SK-N-SH (cell line): ENCODE results near the gene TWNK. TPM values are rescaled to one million over a fixed set of nuclear protein-coding genes. Genes with fewer than 3 reads are reported as not detected.
A peak's percentile ranks its signal among the peaks of the same experiment; 100 is the strongest.

Source experiments
- CTCF ChIA-PET: fragments of 300-600, 350-600 bp; formaldehyde crosslinking; extraction: SDS; loops from one replicate; lab custom pipeline; 2021; lab: Yijun Ruan, JAX
- POLR2A ChIA-PET: fragments of 350-600 bp; sonication (Branson Sonifier 250); formaldehyde crosslinking; extraction: SDS; loops from one replicate; lab custom pipeline; 2020; ENCODE audit warnings: antibody characterized with exemption, inconsistent platforms; lab: Yijun Ruan, JAX
- DNase-seq: peaks from one replicate; pipeline ENCODE4 v3.0.0; 2012
- H2AFZ ChIP-seq: fragments of 200-600 bp; sonication (generic); 2 replicates; pipeline ENCODE4 v1.8.1; 2016; ENCODE audit warnings: antibody characterized with exemption, mild to moderate bottlenecking, low read depth
- H3F3A ChIP-seq: fragments of 200-600 bp; sonication (generic); replicated peaks from 2 replicates; pipeline ENCODE3; 2016; ENCODE audit warnings: antibody characterized with exemption, mild to moderate bottlenecking; ENCODE audit not compliant: insufficient read depth
- H3K27ac ChIP-seq, 2 experiments: fragments of 200-500 bp in 1 of 2; fragments of 200-600 bp in 1 of 2; sonication (Bioruptor generic) in 1 of 2; sonication (generic), shearing (Covaris generic) in 1 of 2; 2 replicates each; pipeline versions ENCODE4 v1.5.1 to v1.6.1; 2014 to 2016; ENCODE audit warnings: low read depth in 2 of 2, inconsistent platforms in 1 of 2, low read length in 1 of 2, mild to moderate bottlenecking in 1 of 2, mixed read lengths in 1 of 2
- H3K27me3 ChIP-seq: fragments of 200-600 bp; sonication (generic), shearing (Covaris generic); 2 replicates; pipeline ENCODE4 v1.6.1; 2016; ENCODE audit warnings: mixed run types; ENCODE audit not compliant: insufficient read depth
- H3K36me3 ChIP-seq, 2 experiments: fragments of 200-500 bp in 1 of 2; fragments of 200-600 bp in 1 of 2; sonication (Bioruptor generic) in 1 of 2; sonication (generic) in 1 of 2; replicated peaks in 1 of 2; 2 replicates each; pipeline versions ENCODE3 to v1.5.1; 2014 to 2016; ENCODE audit warnings: low read length in 1 of 2, mild to moderate bottlenecking in 1 of 2; ENCODE audit not compliant: insufficient read depth in 2 of 2, control insufficient read depth in 1 of 2
- H3K4me1 ChIP-seq, 2 experiments: fragments of 200-500 bp in 1 of 2; fragments of 200-600 bp in 1 of 2; sonication (Bioruptor generic) in 1 of 2; sonication (generic), shearing (Covaris generic) in 1 of 2; 2 replicates each; pipeline versions ENCODE4 v1.5.1 to v1.6.1; 2014 to 2016; ENCODE audit warnings: low read depth in 1 of 2, low read length in 1 of 2, mixed run types in 1 of 2; ENCODE audit not compliant: insufficient read depth in 2 of 2, control insufficient read depth in 1 of 2
- H3K4me2 ChIP-seq: fragments of 200-600 bp; sonication (generic), shearing (Covaris generic); 2 replicates; pipeline ENCODE4 v1.6.1; 2017; ENCODE audit warnings: mixed run types
- H3K4me3 ChIP-seq, 2 experiments: fragments of 200-500 bp in 1 of 2; fragments of 200-600 bp in 1 of 2; sonication (Bioruptor generic) in 1 of 2; sonication (generic), shearing (Covaris generic) in 1 of 2; 2 replicates each; pipeline versions ENCODE4 v1.5.1 to v1.8.1; 2014 to 2016; ENCODE audit warnings: low read depth in 2 of 2, inconsistent platforms in 1 of 2, low read length in 1 of 2, mild to moderate bottlenecking in 1 of 2, mixed read lengths in 1 of 2, moderate library complexity in 1 of 2
- H3K79me2 ChIP-seq: fragments of 200-600 bp; sonication (generic); 2 replicates; pipeline ENCODE4 v1.8.1; 2017; ENCODE audit warnings: mild to moderate bottlenecking; ENCODE audit not compliant: insufficient read depth
- H3K9ac ChIP-seq: fragments of 200-600 bp; sonication (generic); 2 replicates; pipeline ENCODE4 v1.6.1; 2017; ENCODE audit warnings: mixed run types
- H3K9me2 ChIP-seq: fragments of 200-600 bp; sonication (generic); 2 replicates; pipeline ENCODE4 v1.6.1; 2017; ENCODE audit warnings: mixed run types
- H3K9me3 ChIP-seq: fragments of 200-600 bp; sonication (generic); 2 replicates; pipeline ENCODE4 v1.6.1; 2017; ENCODE audit warnings: mixed run types, mild to moderate bottlenecking, moderate library complexity
- H4K20me1 ChIP-seq: fragments of 200-600 bp; sonication (generic); 2 replicates; pipeline ENCODE4 v1.6.1; 2017; ENCODE audit warnings: mild to moderate bottlenecking, mixed run types; ENCODE audit not compliant: insufficient read depth
- ELF1 ChIP-seq: IDR thresholded peaks from 2 replicates; pipeline ENCODE4 v1.4.0; 2012
- EP300 ChIP-seq, 2 experiments: IDR thresholded peaks; 2 replicates each; pipeline versions ENCODE4 v1.4.0 to v1.6.1; 2012; ENCODE audit warnings: borderline replicate concordance in 1 of 2, low read depth in 1 of 2, low read length in 1 of 2
- EZH2phosphoT487 ChIP-seq: fragments of 200-600 bp; sonication (generic); IDR thresholded peaks from 2 replicates; pipeline ENCODE4 v1.6.1; 2017; ENCODE audit warnings: low read depth, mixed run types, mild to moderate bottlenecking, antibody characterized with exemption, moderate library complexity, borderline replicate concordance
- FOSL2 ChIP-seq: IDR thresholded peaks from 2 replicates; pipeline ENCODE4 v1.4.0; 2012; ENCODE audit warnings: low read depth, mild to moderate bottlenecking, moderate library complexity, borderline replicate concordance
- FOXJ3 ChIP-seq: sonication (generic); formaldehyde crosslinking; IDR thresholded peaks from 2 replicates; pipeline ENCODE4 v1.5.1; 2020; ENCODE audit warnings: mild to moderate bottlenecking, missing genetic modification reagents
- FOXM1 ChIP-seq: IDR thresholded peaks from 2 replicates; pipeline ENCODE4 v1.4.0; 2012; ENCODE audit warnings: low read depth, mild to moderate bottlenecking
- JUND ChIP-seq: IDR thresholded peaks from 2 replicates; pipeline ENCODE4 v1.4.0; 2012
- MEF2A ChIP-seq: IDR thresholded peaks from 2 replicates; pipeline ENCODE4 v1.4.0; 2012; ENCODE audit warnings: low read depth, borderline replicate concordance
- MXI1 ChIP-seq: IDR thresholded peaks from 2 replicates; pipeline ENCODE4 v1.6.1; 2012; ENCODE audit warnings: mild to moderate bottlenecking, low read depth, low read length, improper control_type of control experiment
- NFIC ChIP-seq: IDR thresholded peaks from 2 replicates; pipeline ENCODE4 v1.4.0; 2012; ENCODE audit warnings: borderline replicate concordance
- NRF1 ChIP-seq: IDR thresholded peaks from 2 replicates; pipeline ENCODE4 v1.6.1; 2012; ENCODE audit warnings: low read depth, mild to moderate bottlenecking, low read length
- POLR2AphosphoS5 ChIP-seq: IDR thresholded peaks from 2 replicates; pipeline ENCODE4 v1.6.1; 2012; ENCODE audit warnings: low read depth, low read length
- RAD21 ChIP-seq: IDR thresholded peaks from 2 replicates; pipeline ENCODE4 v1.6.1; 2012; ENCODE audit warnings: mild to moderate bottlenecking, low read length
- RCOR1 ChIP-seq: fragments of 150-350 bp; IDR thresholded peaks from 2 replicates; pipeline ENCODE4 v1.6.1; 2017; ENCODE audit warnings: antibody characterized with exemption, low read length
- RXRA ChIP-seq: IDR thresholded peaks from 2 replicates; pipeline ENCODE4 v1.4.0; 2012; ENCODE audit warnings: low read depth, mild to moderate bottlenecking, borderline replicate concordance
- SIN3A ChIP-seq: IDR thresholded peaks from 2 replicates; pipeline ENCODE4 v1.6.1; 2012; ENCODE audit warnings: low read depth, mild to moderate bottlenecking, low read length, moderate library complexity, borderline replicate concordance
- SMC3 ChIP-seq: IDR thresholded peaks from 2 replicates; pipeline ENCODE4 v1.6.1; 2012; ENCODE audit warnings: low read depth, low read length, improper control_type of control experiment
- TAF1 ChIP-seq: IDR thresholded peaks from 2 replicates; pipeline ENCODE4 v1.6.1; 2012; ENCODE audit warnings: low read depth, mild to moderate bottlenecking, low read length, moderate library complexity, borderline replicate concordance
- TCF12 ChIP-seq: IDR thresholded peaks from 2 replicates; pipeline ENCODE4 v1.4.0; 2012
- USF2 ChIP-seq: fragments of 150-350 bp; IDR thresholded peaks from 2 replicates; pipeline ENCODE4 v1.6.1; 2017; ENCODE audit warnings: antibody characterized with exemption, low read length, low read depth, borderline replicate concordance
- ZBTB33 ChIP-seq: IDR thresholded peaks from 2 replicates; pipeline ENCODE4 v1.4.0; 2012; ENCODE audit warnings: low read depth, borderline replicate concordance
- WGBS: methylation state at CpG from one replicate; pipeline ENCODE4 v1.1.6; 2017; ENCODE audit warnings: low lambda C conversion rate; 5-methylcytosine and 5-hydroxymethylcytosine counted together
- polyA plus RNA-seq, 3 experiments: library from polyadenylated mRNA; depleted of rRNA; stranded (reverse); fragments of >200 nt; gene quantifications; 2 replicates each; pipeline ENCODE4 v1.2.3, GENCODE V29; 2012
- TF ChIP-seq, protein P1 (sequence below): fragments of 150-350 bp; IDR thresholded peaks from 2 replicates; pipeline ENCODE4 v1.6.1; 2016; ENCODE audit warnings: mild to moderate bottlenecking, low read depth, low read length
- TF ChIP-seq, protein P2 (sequence below): IDR thresholded peaks from 2 replicates; pipeline ENCODE4 v1.4.0; 2012; ENCODE audit warnings: low read depth, borderline replicate concordance
- TF ChIP-seq, protein P3 (sequence below): fragments of 200-600 bp; sonication (generic); IDR thresholded peaks from 2 replicates; pipeline ENCODE4 v1.6.1; 2017; ENCODE audit warnings: antibody characterized with exemption, mild to moderate bottlenecking, moderate library complexity
- TF ChIP-seq, protein P4 (sequence below): IDR thresholded peaks from 2 replicates; pipeline ENCODE4; 2012

Gene TWNK
- polyA plus RNA-seq, 1 of the 3 experiments (the other 2 are of a cell fraction), result 16.4 TPM

GRCh38 chr10:101032637-101033224 is 45.4 kb downstream of the TWNK start:
- CTCF ChIA-PET, result interaction anchor here (0.8 to 15.0 kb wide), 9 partner anchors 8 to 144 kb away, joined by 3 to 198 read pairs (median 12); partner anchors contain the start of genes KAZALD1 and LZTS2
- peak overlapping the region; percentile 98 to 99 for H3K27ac ChIP-seq
- peaks cover 47% of the 10 kb centered on the region for H3K79me2 ChIP-seq
- POLR2A ChIA-PET, result interaction anchor here (0.7 to 2.7 kb wide), 2 partner anchors 10 to 33 kb away, joined by 4 to 16 read pairs; partner anchors contain the start of gene LZTS2
- H3K36me3 ChIP-seq, result peaks cover 27 to 33% of the 10 kb centered on the region in 2 experiments
- H3K9me2 ChIP-seq, result no peaks in the 10 kb centered on the region
- peak; percentile 83 for DNase-seq
- H3K4me2 ChIP-seq, result peak overlapping the region; percentile 94
- H3K4me3 ChIP-seq, result peak overlapping the region; percentile 84 to 98
- no peaks in the 10 kb centered on the region for H3K9me3 ChIP-seq
- H3K27me3 ChIP-seq, result no peaks in the 10 kb centered on the region
- peaks cover 39% of the 10 kb centered on the region for H4K20me1 ChIP-seq
- peaks cover 7 to 40% of the 10 kb centered on the region in 2 experiments; a peak in 2 of 4 replicates for H3K4me1 ChIP-seq
- peak overlapping the region; percentile 96 for H3K9ac ChIP-seq
- WGBS, result 2% methylated on average over 6 of the region's 6 CpGs
- no peak overlapping the region for H2AFZ ChIP-seq
- peaks cover 20% of the 10 kb centered on the region for H3F3A ChIP-seq
- TF ChIP-seq USF2 (no peak), RXRA (no peak), MXI1 (peak; percentile 95), MEF2A (no peak), FOXM1 (no peak), RAD21 (no peak), TCF12 (peak; percentile 81), RCOR1 (peak; percentile 86), FOXJ3 (CRISPR knock-in tag) (no peak), SMC3 (0 out of 2 replicates have a peak, but pooled peaks have one; percentile 6), JUND (no peak; the same call in 1 of the 2 replicates), NRF1 (no peak), EP300 (IDR thresholded peaks at IDR 0.05; ENCODE audit: borderline replicate concordance in 1 of 2, low read depth in 1 of 2, low read length in 1 of 2) (peak; percentile 33 to 73; a peak in 2 of 4 replicates), EZH2phosphoT487 (no peak), ZBTB33 (no peak), FOSL2 (peak; percentile 66), POLR2AphosphoS5 (peak; percentile 64), SIN3A (0 out of 2 replicates have a peak, but pooled peaks have one; percentile 71), ELF1 (no peak), NFIC (peak; percentile 28; the same call in 1 of the 2 replicates), TAF1 (peak; percentile 8; the same call in 1 of the 2 replicates)
- TF ChIP-seq, protein P1, sequence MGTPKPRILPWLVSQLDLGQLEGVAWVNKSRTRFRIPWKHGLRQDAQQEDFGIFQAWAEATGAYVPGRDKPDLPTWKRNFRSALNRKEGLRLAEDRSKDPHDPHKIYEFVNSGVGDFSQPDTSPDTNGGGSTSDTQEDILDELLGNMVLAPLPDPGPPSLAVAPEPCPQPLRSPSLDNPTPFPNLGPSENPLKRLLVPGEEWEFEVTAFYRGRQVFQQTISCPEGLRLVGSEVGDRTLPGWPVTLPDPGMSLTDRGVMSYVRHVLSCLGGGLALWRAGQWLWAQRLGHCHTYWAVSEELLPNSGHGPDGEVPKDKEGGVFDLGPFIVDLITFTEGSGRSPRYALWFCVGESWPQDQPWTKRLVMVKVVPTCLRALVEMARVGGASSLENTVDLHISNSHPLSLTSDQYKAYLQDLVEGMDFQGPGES, result no peak
- TF ChIP-seq, protein P2, sequence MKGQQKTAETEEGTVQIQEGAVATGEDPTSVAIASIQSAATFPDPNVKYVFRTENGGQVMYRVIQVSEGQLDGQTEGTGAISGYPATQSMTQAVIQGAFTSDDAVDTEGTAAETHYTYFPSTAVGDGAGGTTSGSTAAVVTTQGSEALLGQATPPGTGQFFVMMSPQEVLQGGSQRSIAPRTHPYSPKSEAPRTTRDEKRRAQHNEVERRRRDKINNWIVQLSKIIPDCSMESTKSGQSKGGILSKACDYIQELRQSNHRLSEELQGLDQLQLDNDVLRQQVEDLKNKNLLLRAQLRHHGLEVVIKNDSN, result no peak
- TF ChIP-seq, protein P3, sequence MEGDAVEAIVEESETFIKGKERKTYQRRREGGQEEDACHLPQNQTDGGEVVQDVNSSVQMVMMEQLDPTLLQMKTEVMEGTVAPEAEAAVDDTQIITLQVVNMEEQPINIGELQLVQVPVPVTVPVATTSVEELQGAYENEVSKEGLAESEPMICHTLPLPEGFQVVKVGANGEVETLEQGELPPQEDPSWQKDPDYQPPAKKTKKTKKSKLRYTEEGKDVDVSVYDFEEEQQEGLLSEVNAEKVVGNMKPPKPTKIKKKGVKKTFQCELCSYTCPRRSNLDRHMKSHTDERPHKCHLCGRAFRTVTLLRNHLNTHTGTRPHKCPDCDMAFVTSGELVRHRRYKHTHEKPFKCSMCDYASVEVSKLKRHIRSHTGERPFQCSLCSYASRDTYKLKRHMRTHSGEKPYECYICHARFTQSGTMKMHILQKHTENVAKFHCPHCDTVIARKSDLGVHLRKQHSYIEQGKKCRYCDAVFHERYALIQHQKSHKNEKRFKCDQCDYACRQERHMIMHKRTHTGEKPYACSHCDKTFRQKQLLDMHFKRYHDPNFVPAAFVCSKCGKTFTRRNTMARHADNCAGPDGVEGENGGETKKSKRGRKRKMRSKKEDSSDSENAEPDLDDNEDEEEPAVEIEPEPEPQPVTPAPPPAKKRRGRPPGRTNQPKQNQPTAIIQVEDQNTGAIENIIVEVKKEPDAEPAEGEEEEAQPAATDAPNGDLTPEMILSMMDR, result no peak
- TF ChIP-seq, protein P4, sequence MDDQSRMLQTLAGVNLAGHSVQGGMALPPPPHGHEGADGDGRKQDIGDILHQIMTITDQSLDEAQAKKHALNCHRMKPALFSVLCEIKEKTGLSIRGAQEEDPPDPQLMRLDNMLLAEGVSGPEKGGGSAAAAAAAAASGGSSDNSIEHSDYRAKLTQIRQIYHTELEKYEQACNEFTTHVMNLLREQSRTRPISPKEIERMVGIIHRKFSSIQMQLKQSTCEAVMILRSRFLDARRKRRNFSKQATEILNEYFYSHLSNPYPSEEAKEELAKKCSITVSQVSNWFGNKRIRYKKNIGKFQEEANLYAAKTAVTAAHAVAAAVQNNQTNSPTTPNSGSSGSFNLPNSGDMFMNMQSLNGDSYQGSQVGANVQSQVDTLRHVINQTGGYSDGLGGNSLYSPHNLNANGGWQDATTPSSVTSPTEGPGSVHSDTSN, result no peak
